ENCODE measurements around the gene PCBD1.

DNA sequence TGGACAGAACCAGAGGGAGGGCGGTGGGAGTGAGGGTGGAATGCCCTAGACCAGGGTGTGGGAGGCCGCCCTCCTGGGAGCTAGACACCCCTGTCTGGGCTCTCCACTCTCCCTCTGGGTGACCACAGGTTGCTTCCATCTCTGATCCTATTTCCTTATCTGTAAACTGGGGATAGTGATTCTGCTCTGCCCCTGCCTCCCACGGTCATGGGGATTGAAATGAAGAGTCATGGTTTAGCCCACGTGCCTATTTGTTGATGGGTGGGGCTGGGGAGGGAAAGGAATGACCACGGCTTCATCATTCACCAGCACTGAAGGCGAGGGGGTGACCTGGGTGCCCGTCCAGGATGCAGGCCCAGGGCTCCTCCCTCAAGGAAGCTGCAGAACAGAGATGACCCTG lies 49.3 kb upstream of the PCBD1 start:
- TF ChIP-seq POLR2A (IDR thresholded peaks at IDR 0.05; ENCODE audit: low read depth, low read length): no peak
- TF ChIP-seq POLR2AphosphoS5 (IDR thresholded peaks at IDR 0.05; ENCODE audit: low read depth, low read length): no peak
- TF ChIP-seq TAF1 (IDR thresholded peaks at IDR 0.05; ENCODE audit: low read depth, low read length): no peak
- TF ChIP-seq POU2F2 (IDR thresholded peaks at IDR 0.05; ENCODE audit: low read depth, low read length): no peak
- no peak for TF ChIP-seq PAX5 (IDR thresholded peaks at IDR 0.05; ENCODE audit: insufficient read depth, low read length, severe bottlenecking)
- TF ChIP-seq SPI1 (IDR thresholded peaks at IDR 0.05; ENCODE audit: low read depth, low read length): no peak
